GM19397 (cell line): ENCODE data around the gene JHY.

Experiments used
- ATAC-seq: cut with Tn5 transposase; IDR thresholded peaks from one replicate; pipeline ENCODE4 v1.9.1; 2021; ENCODE audit warnings: mild to moderate bottlenecking, moderate library complexity; ENCODE audit not compliant: unreplicated experiment

Gene JHY

GRCh38 chr11:123006860-123007542 lies 124.4 kb downstream of the JHY start:
- ATAC-seq: no peak
